CD8-positive, alpha-beta memory T cell (primary cell): ENCODE measurements around the gene ARPC5. TPM values are rescaled to one million over a fixed set of nuclear protein-coding genes. Genes with fewer than 3 reads are reported as not detected.

Experiments used
- CTCF ChIA-PET: fragments of 350-600 bp; sonication (Branson Sonifier 250); formaldehyde crosslinking; loops from one replicate; lab custom pipeline; 2021; ENCODE audit warnings: antibody characterized with exemption; lab: Charles Lee
- POLR2A ChIA-PET: fragments of 350-600 bp; sonication (Branson Sonifier 250); formaldehyde crosslinking; loops from one replicate; lab custom pipeline; 2021; ENCODE audit warnings: antibody characterized with exemption; lab: Charles Lee
- DNase-seq, 5 donors: peaks; one replicate each; pipeline versions ENCODE4 v3.0.0 to v3.0.0-alpha.2; 2020 to 2022; ENCODE audit warnings: mixed read lengths in 1 of 5
- H3K27ac ChIP-seq: one replicate; pipeline ENCODE4 v1.7.0; 2013; ENCODE audit warnings: low read depth, mild to moderate bottlenecking, low read length, moderate library complexity
- H3K27me3 ChIP-seq: 2 replicates; pipeline ENCODE4 v1.7.0; 2013; ENCODE audit warnings: low read length, mild to moderate bottlenecking; ENCODE audit not compliant: insufficient read depth, poor library complexity, severe bottlenecking
- H3K36me3 ChIP-seq: 2 replicates; pipeline ENCODE4 v1.7.0; 2013; ENCODE audit warnings: mild to moderate bottlenecking, low read length, moderate library complexity; ENCODE audit not compliant: insufficient read depth
- H3K4me1 ChIP-seq: 2 replicates; pipeline ENCODE4 v1.7.0; 2013; ENCODE audit warnings: mild to moderate bottlenecking, low read length, moderate library complexity; ENCODE audit not compliant: insufficient read depth
- H3K4me3 ChIP-seq: 2 replicates; pipeline ENCODE4 v1.7.0; 2013; ENCODE audit warnings: mild to moderate bottlenecking, low read length
- H3K9me3 ChIP-seq: 2 replicates; pipeline ENCODE4 v1.7.0; 2013; ENCODE audit warnings: mild to moderate bottlenecking, low read length
- H3K27ac Mint-ChIP-seq, 8 donors: one replicate each; pipeline ENCODE4 v1.8.0; 2020 to 2021; ENCODE audit warnings: mixed read lengths in 8 of 8, mild to moderate bottlenecking in 6 of 8, inconsistent platforms in 3 of 8, moderate library complexity in 3 of 8
- H3K27me3 Mint-ChIP-seq, 2 donors: one replicate each; pipeline ENCODE4 v1.8.0; 2020 to 2021; ENCODE audit warnings: mixed read lengths in 2 of 2, mild to moderate bottlenecking in 1 of 2, moderate library complexity in 1 of 2
- H3K36me3 Mint-ChIP-seq, 3 donors: one replicate each; pipeline ENCODE4 v1.8.0; 2020 to 2021; ENCODE audit warnings: mixed read lengths in 3 of 3, inconsistent platforms in 1 of 3, mild to moderate bottlenecking in 1 of 3
- H3K4me1 Mint-ChIP-seq, 3 donors: one replicate each; pipeline ENCODE4 v1.8.0; 2020 to 2021; ENCODE audit warnings: mixed read lengths in 3 of 3, inconsistent platforms in 1 of 3, mild to moderate bottlenecking in 1 of 3
- H3K4me3 Mint-ChIP-seq, 7 donors: one replicate each; pipeline ENCODE4 v1.8.0; 2020 to 2021; ENCODE audit warnings: mixed read lengths in 7 of 7, mild to moderate bottlenecking in 6 of 7, moderate library complexity in 4 of 7, inconsistent platforms in 2 of 7
- H3K9me3 Mint-ChIP-seq, 5 donors: one replicate each; pipeline ENCODE4 v1.8.0; 2020 to 2022; ENCODE audit warnings: mixed read lengths in 5 of 5, mild to moderate bottlenecking in 3 of 5, moderate library complexity in 2 of 5, inconsistent platforms in 1 of 5
- polyA plus RNA-seq: library from polyadenylated mRNA; unstranded; fragments of 300-500 nt; fragmentation: Illumina TruSeq; gene quantifications from one replicate; pipeline ENCODE4 v1.2.3, GENCODE V29; 2021
- total RNA-seq, 2 experiments: library from RNA; stranded (reverse); gene quantifications; one replicate each; pipeline ENCODE4 v1.2.3, GENCODE V29; 2021

The ARPC5 gene
- total and polyA plus RNA-seq, 3 experiments from 2014 or later: 142 to 414 (median 146) TPM

DNA sequence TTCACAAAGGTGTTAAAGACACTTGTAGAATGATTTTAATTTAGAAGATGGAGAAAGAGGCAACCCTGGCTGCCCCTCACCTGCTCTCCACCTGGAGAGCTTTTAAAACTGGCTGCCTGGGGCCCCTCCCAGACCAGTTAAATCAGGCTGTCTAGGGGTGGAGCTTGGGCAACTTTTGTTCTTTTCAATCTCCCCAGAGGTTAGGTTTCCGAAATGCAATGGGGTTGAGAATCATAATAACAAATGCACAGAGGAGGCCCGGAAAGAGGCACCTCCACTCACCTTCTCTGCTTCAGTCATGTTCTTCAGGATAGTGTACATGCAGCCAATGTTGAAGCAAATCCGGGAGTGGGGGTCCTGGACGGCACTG lies 45.7 kb downstream of the ARPC5 start:
- no peak for DNase-seq
- no peaks in the 10 kb centered on the region for H3K36me3 Mint-ChIP-seq
- no peaks in the 10 kb centered on the region for H3K9me3 ChIP-seq
- H3K27ac ChIP-seq: no peak overlapping the region
- peaks cover 7 to 32% (median 24%) of the 10 kb centered on the region in 3 donors for H3K4me1 Mint-ChIP-seq
- H3K27me3 Mint-ChIP-seq: no peaks in the 10 kb centered on the region
- no peak overlapping the region for H3K4me3 ChIP-seq
- peaks cover 20% of the 10 kb centered on the region for H3K4me1 ChIP-seq
- H3K9me3 Mint-ChIP-seq: no peaks in the 10 kb centered on the region
- ChIA-PET POLR2A (no interaction called here), CTCF (no interaction called here)
- no peaks in the 10 kb centered on the region for H3K36me3 ChIP-seq
- peak overlapping the region in 2 of 7 donors; percentile 40 to 45 for H3K4me3 Mint-ChIP-seq
- H3K27ac Mint-ChIP-seq: peak overlapping the region in 4 of 8 donors; percentile 7 to 72 (median 66)
- no peaks in the 10 kb centered on the region for H3K27me3 ChIP-seq

DNA sequence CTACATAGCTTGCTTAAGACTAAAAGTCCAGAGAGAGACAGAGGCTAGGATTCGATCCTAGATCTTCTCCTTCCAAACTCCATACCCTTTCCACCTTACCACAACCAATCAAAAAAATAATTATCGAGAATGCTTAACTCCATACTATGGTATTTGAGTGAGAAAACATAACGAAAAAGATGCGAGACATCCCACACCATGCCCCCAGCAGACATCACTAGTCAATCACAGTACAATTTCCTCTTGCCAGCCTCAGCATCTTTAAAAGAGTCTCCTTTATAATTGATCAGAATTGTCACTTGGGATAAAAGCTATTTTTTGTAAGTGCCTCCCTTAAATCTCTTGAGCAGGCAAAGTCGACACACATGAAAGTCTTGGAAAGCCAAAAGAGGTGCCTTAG lies 46.2 kb downstream of the ARPC5 start:
- H3K4me1 Mint-ChIP-seq: peaks cover 7 to 32% (median 24%) of the 10 kb centered on the region in 3 donors
- H3K4me3 ChIP-seq: no peak overlapping the region
- ChIA-PET CTCF (no interaction called here), POLR2A (no interaction called here)
- H3K4me1 ChIP-seq: peaks cover 20% of the 10 kb centered on the region
- H3K27ac ChIP-seq: no peak overlapping the region
- peak overlapping the region in 1 of 8 donors; percentile 72 for H3K27ac Mint-ChIP-seq
- no peaks in the 10 kb centered on the region for H3K9me3 ChIP-seq
- H3K9me3 Mint-ChIP-seq: no peaks in the 10 kb centered on the region
- no peaks in the 10 kb centered on the region for H3K36me3 ChIP-seq
- H3K27me3 Mint-ChIP-seq: no peaks in the 10 kb centered on the region
- peak overlapping the region in 1 of 7 donors; percentile 44 for H3K4me3 Mint-ChIP-seq
- DNase-seq: no peak
- H3K27me3 ChIP-seq: no peaks in the 10 kb centered on the region
- no peaks in the 10 kb centered on the region for H3K36me3 Mint-ChIP-seq

GRCh38 chr1:183588827-183589226 lies 46.8 kb downstream of the ARPC5 start:
- H3K4me3 Mint-ChIP-seq: peak overlapping the region in 2 of 7 donors; percentile 15 to 44
- Histone ChIP-seq H3K27ac (no peak overlapping the region), H3K4me3 (no peak overlapping the region), H3K27me3 (no peaks in the 10 kb centered on the region), H3K9me3 (no peaks in the 10 kb centered on the region), H3K36me3 (no peaks in the 10 kb centered on the region), H3K4me1 (peaks cover 20% of the 10 kb centered on the region)
- no peaks in the 10 kb centered on the region for H3K36me3 Mint-ChIP-seq
- ChIA-PET POLR2A (no interaction called here), CTCF (no interaction called here)
- H3K27me3 Mint-ChIP-seq: no peaks in the 10 kb centered on the region
- DNase-seq: no peak
- H3K9me3 Mint-ChIP-seq: no peaks in the 10 kb centered on the region
- peaks cover 7 to 32% (median 24%) of the 10 kb centered on the region in 3 donors for H3K4me1 Mint-ChIP-seq
- peak overlapping the region in 3 of 8 donors; percentile 10 to 72 (median 39) for H3K27ac Mint-ChIP-seq

DNA sequence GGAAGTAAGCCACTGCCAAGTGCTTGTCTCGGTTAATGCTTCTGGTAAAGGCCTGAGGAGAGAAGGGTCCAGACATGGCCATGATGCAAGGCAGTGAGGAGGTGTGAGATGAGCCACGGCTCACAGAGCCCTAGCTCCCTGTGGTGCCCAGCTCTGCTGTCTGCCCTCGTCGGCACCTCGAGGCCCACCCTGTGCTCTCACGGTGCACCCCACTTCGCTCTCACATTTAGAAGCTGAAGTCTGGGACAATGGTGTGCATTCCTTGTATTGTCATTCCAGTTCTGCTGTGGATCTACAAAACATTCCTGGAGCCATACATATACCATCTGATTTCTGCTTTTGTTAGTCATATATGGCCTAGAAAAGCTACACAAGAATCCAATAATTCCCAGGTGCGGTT lies 48.7 kb downstream of the ARPC5 start:
- CTCF ChIA-PET: no interaction called here
- POLR2A ChIA-PET: no interaction called here
- H3K4me3 Mint-ChIP-seq: no peak overlapping the region

GRCh38 chr1:183586455-183586854 lies 49.1 kb downstream of the ARPC5 start:
- H3K36me3 ChIP-seq: no peaks in the 10 kb centered on the region
- ChIA-PET POLR2A (no interaction called here), CTCF (no interaction called here)
- Mint-ChIP-seq H3K27ac (no peak overlapping the region), H3K9me3 (no peaks in the 10 kb centered on the region), H3K36me3 (no peaks in the 10 kb centered on the region), H3K4me3 (no peak overlapping the region), H3K4me1 (peaks cover 7 to 32% (median 24%) of the 10 kb centered on the region in 3 donors), H3K27me3 (no peaks in the 10 kb centered on the region)
- no peaks in the 10 kb centered on the region for H3K9me3 ChIP-seq
- DNase-seq: no peak
- no peaks in the 10 kb centered on the region for H3K27me3 ChIP-seq
- H3K27ac ChIP-seq: no peak overlapping the region
- H3K4me3 ChIP-seq: no peak overlapping the region
- peaks cover 20% of the 10 kb centered on the region for H3K4me1 ChIP-seq

More for the DNA sequence above, 48.7 kb downstream of the ARPC5 start:
- no peaks in the 10 kb centered on the region for H3K9me3 Mint-ChIP-seq
- peaks cover 7 to 32% (median 24%) of the 10 kb centered on the region in 3 donors for H3K4me1 Mint-ChIP-seq
- H3K36me3 Mint-ChIP-seq: no peaks in the 10 kb centered on the region
- Histone ChIP-seq H3K27ac (no peak overlapping the region), H3K27me3 (no peaks in the 10 kb centered on the region), H3K4me1 (peaks cover 20% of the 10 kb centered on the region), H3K36me3 (no peaks in the 10 kb centered on the region), H3K9me3 (no peaks in the 10 kb centered on the region), H3K4me3 (no peak overlapping the region)
- no peak for DNase-seq
- no peak overlapping the region for H3K27ac Mint-ChIP-seq
- H3K27me3 Mint-ChIP-seq: no peaks in the 10 kb centered on the region

- no peak overlapping the region for H3K27ac Mint-ChIP-seq
- no peaks in the 10 kb centered on the region for H3K36me3 Mint-ChIP-seq
- no peak overlapping the region for H3K27ac ChIP-seq
- H3K9me3 Mint-ChIP-seq: no peaks in the 10 kb centered on the region
- H3K27me3 Mint-ChIP-seq: no peaks in the 10 kb centered on the region
- no peaks in the 10 kb centered on the region for H3K27me3 ChIP-seq
- peaks cover 19% of the 10 kb centered on the region for H3K4me1 ChIP-seq
- no peaks in the 10 kb centered on the region for H3K36me3 ChIP-seq
- DNase-seq: no peak
- CTCF ChIA-PET: no interaction called here
- POLR2A ChIA-PET: no interaction called here
- H3K4me3 Mint-ChIP-seq: no peak overlapping the region
- peaks cover 5 to 22% (median 16%) of the 10 kb centered on the region in 3 donors for H3K4me1 Mint-ChIP-seq
- no peaks in the 10 kb centered on the region for H3K9me3 ChIP-seq
- no peak overlapping the region for H3K4me3 ChIP-seq
Measured at GRCh38 chr1:183585038-183585437, 50.5 kb downstream of the ARPC5 start.

- Mint-ChIP-seq H3K27me3 (no peaks in the 10 kb centered on the region), H3K36me3 (no peaks in the 10 kb centered on the region), H3K27ac (no peak overlapping the region), H3K4me3 (no peak overlapping the region), H3K4me1 (peaks cover 6 to 13% (median 10%) of the 10 kb centered on the region in 3 donors), H3K9me3 (no peaks in the 10 kb centered on the region)
- H3K36me3 ChIP-seq: no peaks in the 10 kb centered on the region
- CTCF ChIA-PET: no interaction called here
- no peaks in the 10 kb centered on the region for H3K9me3 ChIP-seq
- H3K27ac ChIP-seq: no peak overlapping the region
- H3K4me3 ChIP-seq: no peak overlapping the region
- H3K4me1 ChIP-seq: peaks cover 14% of the 10 kb centered on the region
- POLR2A ChIA-PET: no interaction called here
- DNase-seq: no peak
- no peaks in the 10 kb centered on the region for H3K27me3 ChIP-seq
Measured at GRCh38 chr1:183584147-183584546, 51.4 kb downstream of the ARPC5 start.

GRCh38 chr1:183583466-183583865 lies 52.1 kb downstream of the ARPC5 start:
- Mint-ChIP-seq H3K4me3 (no peak overlapping the region), H3K4me1 (peaks cover 3 to 6% (median 4%) of the 10 kb centered on the region in 3 donors), H3K27ac (no peak overlapping the region), H3K9me3 (no peaks in the 10 kb centered on the region), H3K27me3 (peaks cover 0 to 1% of the 10 kb centered on the region in 2 donors), H3K36me3 (no peaks in the 10 kb centered on the region)
- H3K27me3 ChIP-seq: no peaks in the 10 kb centered on the region
- POLR2A ChIA-PET: no interaction called here
- CTCF ChIA-PET: no interaction called here
- H3K27ac ChIP-seq: no peak overlapping the region
- H3K4me3 ChIP-seq: no peak overlapping the region
- no peak for DNase-seq
- H3K36me3 ChIP-seq: no peaks in the 10 kb centered on the region
- no peaks in the 10 kb centered on the region for H3K9me3 ChIP-seq
- H3K4me1 ChIP-seq: peaks cover 8% of the 10 kb centered on the region
